Bone marrow (tissue), 2 donors: ENCODE results near the gene SEMA4F.

Experiments used
- DNase-seq, 2 donors: peaks; one replicate each; lab custom pipeline; 2025; lab: John Stamatoyannopoulos, UW

SEMA4F gene

GRCh38 chr2:74706741-74707140, 52.7 kb downstream of the SEMA4F start:
- DNase-seq, result no peak

- no peak for DNase-seq
Observed at GRCh38 chr2:74707837-74708236, 53.8 kb downstream of the SEMA4F start.

GRCh38 chr2:74708296-74708695, 54.2 kb downstream of the SEMA4F start:
- DNase-seq, result no peak

- no peak for DNase-seq
Observed at GRCh38 chr2:74708883-74709282, 54.8 kb downstream of the SEMA4F start.

GRCh38 chr2:74712223-74713053, 58.4 kb downstream of the SEMA4F start:
- DNase-seq, result no peak

- DNase-seq, result no peak
Observed at GRCh38 chr2:74714691-74715080, 60.6 kb downstream of the SEMA4F start.

GRCh38 chr2:74715081-74715791, 61.2 kb downstream of the SEMA4F start:
- peak; percentile 54 to 76 for DNase-seq

- no peak for DNase-seq
Observed at GRCh38 chr2:74715880-74716279, 61.8 kb downstream of the SEMA4F start.

- no peak for DNase-seq
Observed at GRCh38 chr2:74719066-74719465, 65.0 kb downstream of the SEMA4F start.

GRCh38 chr2:74721316-74721715, 67.3 kb downstream of the SEMA4F start:
- DNase-seq, result no peak

GRCh38 chr2:74724496-74724895, 70.4 kb downstream of the SEMA4F start:
- DNase-seq, result no peak

GRCh38 chr2:74725287-74725686, 71.2 kb downstream of the SEMA4F start:
- no peak for DNase-seq

GRCh38 chr2:74728842-74729241, 74.8 kb downstream of the SEMA4F start:
- no peak for DNase-seq

GRCh38 chr2:74730530-74730929, 76.5 kb downstream of the SEMA4F start:
- DNase-seq, result no peak
